ENCODE data around the gene DDAH1.
"Not testable (repeated sequence)": the region's sequence is repeated elsewhere in the genome, so short reads cannot be mapped to it uniquely, and the experiment has no call there.

Gene DDAH1

GRCh38 chr1:85356130-85356529, 108.8 kb downstream of the DDAH1 start:
- DNase-seq, result no peak

- no peak for DNase-seq
These were observed 112.9 kb downstream of the DDAH1 start for GRCh38 chr1:85352055-85352454.

DNA sequence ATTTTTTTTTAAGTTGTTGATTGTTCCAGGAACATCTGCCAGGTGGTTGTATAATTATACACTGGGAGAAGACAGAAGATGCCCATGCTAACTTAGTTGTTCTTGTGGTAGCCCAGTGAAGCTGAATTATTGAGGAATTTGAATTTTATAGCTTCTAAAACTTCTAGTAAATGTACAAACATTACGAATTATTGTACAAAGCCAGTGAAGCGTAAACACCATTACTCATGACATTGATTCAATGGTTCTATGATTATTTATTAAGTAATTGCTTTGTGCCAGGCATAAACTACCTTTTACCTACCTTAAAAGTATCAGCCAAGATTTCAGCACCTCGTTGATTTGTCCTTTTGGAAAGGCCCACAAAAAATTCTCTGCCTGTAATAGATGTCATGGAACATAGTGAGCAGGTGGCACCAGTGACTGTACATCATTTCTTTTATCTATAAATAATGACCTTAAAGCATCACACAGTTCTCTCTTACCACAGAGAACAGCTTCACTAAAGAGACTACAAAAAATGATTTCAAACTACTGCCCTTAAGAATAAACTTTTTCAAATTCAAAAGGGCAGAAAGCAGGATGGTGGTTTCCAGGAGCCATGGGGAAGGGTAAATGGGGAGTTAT, 113.6 kb downstream of the DDAH1 start:
- DNase-seq, result no peak

- DNase-seq, result no peak
These were observed 115.7 kb downstream of the DDAH1 start for GRCh38 chr1:85349224-85349623.

DNA sequence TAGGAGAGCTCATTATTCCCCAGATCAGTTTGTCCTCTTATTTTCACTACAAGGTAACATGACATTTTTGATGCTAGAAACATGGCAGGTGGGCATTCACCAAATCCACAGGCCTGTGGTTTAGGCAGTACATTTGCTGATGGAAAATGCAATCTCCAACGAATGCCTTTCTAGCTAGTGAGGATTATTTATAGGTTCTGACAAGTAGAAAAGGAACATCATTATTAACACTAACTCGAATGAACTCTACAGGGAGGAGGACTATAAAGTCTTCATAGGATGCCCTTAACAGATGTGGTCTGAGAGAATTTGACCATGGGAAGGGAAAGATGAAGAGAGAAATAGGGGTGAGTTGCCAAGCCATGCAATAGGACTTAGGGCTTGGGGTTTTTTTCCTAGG, 117.1 kb downstream of the DDAH1 start:
- no peak for DNase-seq

DNA sequence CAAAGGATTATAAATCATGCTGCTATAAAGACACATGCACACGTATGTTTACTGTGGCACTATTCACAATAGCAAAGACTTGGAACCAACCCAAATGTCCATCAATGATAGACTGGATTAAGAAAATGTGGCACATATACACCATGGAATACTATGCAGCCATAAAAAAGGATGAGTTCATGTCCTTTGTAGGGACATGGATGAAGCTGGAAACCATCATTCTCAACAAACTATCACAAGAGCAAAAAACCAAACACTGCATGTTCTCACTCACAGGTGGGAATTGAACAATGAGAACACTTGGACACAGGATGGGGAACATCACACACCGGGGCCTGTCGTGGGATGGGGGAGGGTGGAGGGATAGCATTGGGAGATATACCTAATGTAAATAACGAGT, 117.7 kb downstream of the DDAH1 start:
- not testable (repeated sequence) for DNase-seq

DNA sequence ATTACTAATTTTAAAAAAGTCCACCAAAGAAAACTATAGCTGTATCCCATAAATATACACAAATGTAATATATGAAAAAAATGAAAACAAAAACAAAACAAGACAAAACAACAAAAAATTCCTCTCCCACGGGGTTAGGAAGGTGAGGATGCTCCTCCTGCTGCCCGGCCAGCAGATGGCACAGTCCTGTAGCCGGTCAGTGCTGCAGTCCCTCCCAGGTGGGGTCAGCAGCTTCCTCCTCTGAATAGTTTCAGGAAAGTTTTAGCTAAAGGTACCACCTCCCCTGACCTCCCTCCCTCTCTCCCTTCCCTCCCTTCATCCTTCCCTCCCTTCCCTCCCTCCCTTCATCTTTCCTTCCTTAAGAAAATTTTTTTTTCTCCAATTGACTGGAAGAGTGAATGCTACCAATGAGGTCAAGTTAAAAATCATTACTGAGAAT, 120.7 kb downstream of the DDAH1 start:
- no peak for DNase-seq

GRCh38 chr1:85343612-85344255, 121.2 kb downstream of the DDAH1 start:
- no peak for DNase-seq

DNA sequence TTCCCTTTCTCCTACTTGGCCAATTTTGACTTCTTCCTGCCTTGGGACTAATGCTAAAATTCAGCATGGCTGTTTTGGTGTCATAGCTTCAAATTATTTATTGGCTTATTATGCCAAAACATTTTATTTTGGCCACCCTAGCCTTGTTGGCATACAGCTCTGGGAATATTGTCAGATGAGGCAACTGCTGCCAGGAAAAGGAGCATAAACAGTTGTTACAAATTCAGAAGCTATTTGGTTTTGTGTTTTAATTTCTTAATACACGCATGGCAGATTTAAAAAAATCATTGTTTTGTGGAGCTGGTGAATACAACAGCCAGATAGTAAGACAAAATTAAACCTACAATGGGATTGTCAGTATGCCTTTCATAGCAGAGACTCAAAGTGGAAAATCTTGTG, 121.7 kb downstream of the DDAH1 start:
- no peak for DNase-seq

DNA sequence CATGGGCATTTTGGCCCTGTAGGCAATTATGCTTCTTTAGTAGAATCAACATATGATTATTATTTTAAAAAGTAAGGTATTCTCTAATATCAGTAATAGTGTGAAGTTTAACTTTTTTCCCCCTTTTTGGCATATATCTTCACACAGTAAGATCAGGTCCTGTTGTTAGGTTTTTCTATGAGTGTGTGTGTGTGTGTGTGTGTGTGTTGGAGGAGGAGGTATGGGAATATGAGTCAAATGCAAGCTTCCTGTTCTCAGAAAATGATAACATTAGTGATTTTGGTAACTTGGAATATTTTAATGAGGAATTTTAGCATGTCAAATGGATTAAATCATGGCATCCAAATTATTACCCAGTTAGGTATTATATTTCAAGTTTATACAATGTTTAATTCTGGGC, 122.8 kb downstream of the DDAH1 start:
- DNase-seq, result no peak

- DNase-seq, result no peak
These were observed 124.5 kb downstream of the DDAH1 start for GRCh38 chr1:85340427-85340826.

- no peak for DNase-seq
These were observed 125.1 kb downstream of the DDAH1 start for GRCh38 chr1:85339656-85340399.

GRCh38 chr1:85339089-85339488, 125.9 kb downstream of the DDAH1 start:
- DNase-seq, result no peak

- DNase-seq, result no peak
These were observed 130.0 kb downstream of the DDAH1 start for GRCh38 chr1:85334962-85335361.

DNA sequence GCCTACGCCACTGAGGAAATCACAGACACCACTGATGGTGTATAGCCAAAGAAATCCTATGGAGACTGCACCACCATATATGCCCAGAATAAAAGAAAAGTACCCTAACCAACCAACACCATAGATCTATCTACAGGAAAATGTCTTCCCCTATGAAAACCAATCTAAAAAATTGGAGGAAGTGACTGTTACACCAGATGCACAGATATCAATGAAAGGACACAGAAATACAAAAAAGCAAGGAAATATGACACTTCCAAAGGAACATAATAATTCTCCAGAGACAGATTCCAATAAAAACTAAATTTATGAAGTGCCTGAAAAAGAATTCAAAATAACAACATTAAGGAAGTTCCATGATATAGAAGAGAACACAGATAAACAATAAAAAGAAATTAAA, 131.8 kb downstream of the DDAH1 start:
- no peak for DNase-seq

- no peak for DNase-seq
These were observed 132.4 kb downstream of the DDAH1 start for GRCh38 chr1:85332575-85332974.

GRCh38 chr1:85330711-85331290, 134.2 kb downstream of the DDAH1 start:
- no peak for DNase-seq

DNA sequence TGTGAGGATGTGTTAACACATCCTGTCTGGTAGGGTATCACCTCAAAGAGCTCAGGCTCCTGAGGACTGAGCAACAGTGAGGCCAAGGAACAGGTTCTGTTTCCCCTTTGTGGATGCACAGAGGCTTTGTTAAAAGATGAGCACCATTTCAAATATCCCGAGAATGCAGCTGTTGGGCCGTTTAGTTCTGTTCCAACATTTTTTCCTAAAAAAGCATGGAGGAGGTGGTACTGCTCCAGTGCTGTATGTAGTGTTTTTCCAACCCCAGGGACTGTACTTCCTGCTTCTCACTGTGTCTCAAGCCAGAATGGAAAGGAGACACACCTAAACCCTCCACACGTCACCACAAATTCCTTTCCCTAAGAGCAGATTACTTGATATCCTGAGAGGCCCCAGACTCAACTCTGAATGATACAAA, 134.7 kb downstream of the DDAH1 start:
- no peak for DNase-seq

DNA sequence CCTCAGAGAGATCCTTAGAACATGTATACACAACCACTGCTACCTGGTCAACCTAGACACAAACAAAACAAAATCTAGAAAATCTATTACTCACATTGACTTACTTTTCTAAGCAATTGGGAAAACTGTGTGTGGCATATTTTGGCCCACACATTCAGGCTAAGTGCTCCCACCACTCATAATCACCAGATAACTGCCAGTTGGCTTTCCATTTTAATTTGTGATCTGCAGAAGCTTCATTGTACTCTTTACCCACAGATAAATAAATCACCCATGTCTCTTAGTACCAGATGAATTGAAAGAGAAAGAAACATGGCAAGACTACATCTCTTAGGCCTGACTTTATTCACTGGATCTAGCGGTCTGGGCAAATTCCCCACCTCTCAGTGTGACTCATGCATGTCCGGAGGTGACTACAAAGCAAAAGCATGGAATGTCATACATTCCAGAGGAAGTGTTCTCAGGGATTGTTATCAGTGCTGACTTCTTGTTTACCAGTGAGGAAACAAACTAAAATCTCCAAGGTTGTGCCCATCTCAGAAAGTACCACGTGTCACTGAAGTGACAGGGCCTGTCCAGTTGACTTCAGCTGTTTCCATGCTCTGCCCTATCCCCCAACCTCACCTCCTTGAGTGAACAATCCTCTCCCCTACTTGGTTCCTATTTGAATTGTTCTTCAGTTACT, 136.1 kb downstream of the DDAH1 start:
- DNase-seq, result no peak

- no peak for DNase-seq
These were observed 137.2 kb downstream of the DDAH1 start for GRCh38 chr1:85327759-85328158.

GRCh38 chr1:85326851-85327250, 138.1 kb downstream of the DDAH1 start:
- DNase-seq, result no peak

DNA sequence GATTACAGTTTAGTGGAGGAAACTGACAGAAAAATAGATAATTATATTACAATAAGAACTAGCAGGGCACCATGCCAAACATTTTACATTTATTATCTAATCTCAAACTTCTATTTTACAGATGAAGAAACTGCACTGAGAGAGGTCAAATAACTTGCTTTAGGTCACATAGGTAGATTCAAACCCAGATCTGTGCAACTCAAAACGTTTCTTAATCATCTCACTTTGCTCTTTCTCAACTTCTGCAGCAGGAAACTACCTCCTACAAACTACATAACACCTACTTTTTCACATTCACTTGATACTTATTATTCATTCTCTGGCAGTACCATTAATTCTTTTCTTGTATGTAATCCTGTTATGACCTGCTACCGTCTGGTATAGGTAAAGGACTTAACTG, 138.6 kb downstream of the DDAH1 start:
- DNase-seq, result no peak

GRCh38 chr1:85325920-85326319, 139.0 kb downstream of the DDAH1 start:
- no peak for DNase-seq

All from activated CD4-positive, alpha-beta T cell treated with anti-CD3 and anti-CD28 coated beads, Interleukin-2, amount 50 U/mL, for 4 hours (primary cell).